Measurements from ENCODE around the gene DNAH8.
"Not testable (repeated sequence)": the region's sequence is repeated elsewhere in the genome, so short reads cannot be mapped to it uniquely, and the experiment has no call there.

The DNAH8 gene

GRCh38 chr6:38792356-38792755 lies 77.2 kb downstream of the DNAH8 start:
- TF ChIP-seq Cebpa-rat (IDR thresholded peaks at IDR 0.05) = no peak
- H3K36me3 ChIP-seq = no peaks in the 10 kb centered on the region
- H3K9me3 ChIP-seq = no peaks in the 10 kb centered on the region
- no peak overlapping the region for H3K4me3 ChIP-seq
- no peak overlapping the region for H3K9ac ChIP-seq
- H3K27ac ChIP-seq = no peak overlapping the region
- H3K27me3 ChIP-seq = no peaks in the 10 kb centered on the region
- no peaks in the 10 kb centered on the region for H3K4me1 ChIP-seq
- H4K20me1 ChIP-seq = no peaks in the 10 kb centered on the region
- H3K4me2 ChIP-seq = no peak overlapping the region

DNA sequence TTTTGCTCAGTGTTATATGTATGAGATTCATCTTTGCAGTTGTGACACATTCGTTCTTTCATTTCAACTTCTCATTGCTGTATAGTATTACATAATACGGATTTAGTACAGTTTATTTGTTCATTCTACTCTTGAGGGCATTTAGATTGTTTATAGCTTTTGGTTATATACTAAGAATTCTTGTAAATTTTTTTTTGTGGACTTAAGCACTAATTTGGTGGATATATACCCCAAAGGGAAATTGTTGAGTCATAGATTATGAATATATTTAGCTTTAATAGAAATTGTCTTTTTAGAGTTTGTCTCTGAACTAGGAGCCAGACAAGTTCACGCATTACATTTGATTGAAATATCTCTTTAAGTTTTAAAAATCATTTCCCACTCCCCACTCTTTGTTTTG lies 79.6 kb downstream of the DNAH8 start:
- H3K9me3 ChIP-seq = no peaks in the 10 kb centered on the region
- no peaks in the 10 kb centered on the region for H3K4me1 ChIP-seq
- H4K20me1 ChIP-seq = no peaks in the 10 kb centered on the region
- H3K9ac ChIP-seq = no peak overlapping the region
- no peak overlapping the region for H3K4me2 ChIP-seq
- no peaks in the 10 kb centered on the region for H3K27me3 ChIP-seq
- no peak overlapping the region for H3K4me3 ChIP-seq
- no peak for TF ChIP-seq Cebpa-rat (IDR thresholded peaks at IDR 0.05)
- H3K36me3 ChIP-seq = no peaks in the 10 kb centered on the region
- H3K27ac ChIP-seq = no peak overlapping the region

GRCh38 chr6:38796006-38796405 lies 80.9 kb downstream of the DNAH8 start:
- Histone ChIP-seq H3K27me3 (no peaks in the 10 kb centered on the region), H4K20me1 (no peaks in the 10 kb centered on the region), H3K27ac (no peak overlapping the region)

GRCh38 chr6:38796437-38796836 lies 81.3 kb downstream of the DNAH8 start:
- not testable (repeated sequence) for H3K9me3 ChIP-seq, H3K4me1 ChIP-seq, H3K27ac ChIP-seq, H3K36me3 ChIP-seq, H3K4me3 ChIP-seq, H3K27me3 ChIP-seq, H4K20me1 ChIP-seq, H3K4me2 ChIP-seq, H3K9ac ChIP-seq

More at GRCh38 chr6:38796006-38796405, 80.9 kb downstream of the DNAH8 start:
- Histone ChIP-seq H3K4me3 (no peak overlapping the region), H3K4me1 (no peaks in the 10 kb centered on the region), H3K36me3 (no peaks in the 10 kb centered on the region), H3K4me2 (no peak overlapping the region), H3K9me3 (no peaks in the 10 kb centered on the region), H3K9ac (no peak overlapping the region)
- no peak for TF ChIP-seq Cebpa-rat (IDR thresholded peaks at IDR 0.05)

DNA sequence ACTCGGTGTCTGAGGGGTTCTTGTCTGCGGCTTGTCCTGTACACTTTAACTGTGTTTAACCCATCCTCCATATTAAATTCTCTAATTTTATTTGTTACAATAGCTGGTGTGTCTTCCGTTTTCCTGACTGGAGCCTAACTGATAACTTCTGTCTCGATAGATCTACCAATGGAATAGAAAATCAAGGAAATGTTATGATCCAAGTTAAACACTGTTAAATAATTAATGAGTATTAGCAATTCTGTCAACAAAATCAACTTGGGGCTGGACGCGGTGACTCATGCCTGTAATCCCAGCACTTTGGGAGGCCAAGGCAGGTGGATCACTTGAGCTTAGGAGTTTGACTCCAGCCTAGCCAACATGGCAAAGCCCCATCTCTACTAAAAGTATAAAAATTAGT lies 81.7 kb downstream of the DNAH8 start:
- Histone ChIP-seq H3K27ac (no peak overlapping the region), H3K27me3 (no peaks in the 10 kb centered on the region), H3K36me3 (no peaks in the 10 kb centered on the region), H3K9me3 (no peaks in the 10 kb centered on the region), H4K20me1 (no peaks in the 10 kb centered on the region), H3K9ac (no peak overlapping the region), H3K4me1 (no peaks in the 10 kb centered on the region), H3K4me3 (no peak overlapping the region), H3K4me2 (no peak overlapping the region)
- no peak for TF ChIP-seq Cebpa-rat (IDR thresholded peaks at IDR 0.05)

DNA sequence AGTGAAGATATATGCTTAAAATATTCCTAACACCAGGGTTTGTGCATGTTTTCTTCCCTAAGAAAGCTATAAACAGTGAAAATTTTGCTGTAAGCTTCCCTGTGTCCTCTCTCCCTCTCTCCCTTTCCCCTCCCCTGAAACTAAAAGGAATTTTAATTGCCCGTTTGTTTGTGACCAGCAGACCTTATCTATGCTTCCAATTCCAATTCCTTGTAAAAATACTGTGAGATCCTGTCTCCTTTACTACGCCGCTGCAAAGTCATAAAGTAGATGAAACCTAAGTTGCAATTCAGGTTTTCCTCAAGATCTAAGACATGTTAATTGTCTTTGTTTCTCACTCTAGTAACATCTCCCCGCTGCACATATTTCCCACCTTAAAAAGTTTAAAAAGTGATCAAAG lies 82.3 kb downstream of the DNAH8 start:
- H3K9ac ChIP-seq = no peak overlapping the region
- no peaks in the 10 kb centered on the region for H3K27me3 ChIP-seq
- no peaks in the 10 kb centered on the region for H3K9me3 ChIP-seq
- no peaks in the 10 kb centered on the region for H3K4me1 ChIP-seq
- no peak for TF ChIP-seq Cebpa-rat (IDR thresholded peaks at IDR 0.05)
- no peaks in the 10 kb centered on the region for H3K36me3 ChIP-seq
- H3K4me2 ChIP-seq = no peak overlapping the region
- H4K20me1 ChIP-seq = no peaks in the 10 kb centered on the region
- H3K4me3 ChIP-seq = no peak overlapping the region
- H3K27ac ChIP-seq = no peak overlapping the region

DNA sequence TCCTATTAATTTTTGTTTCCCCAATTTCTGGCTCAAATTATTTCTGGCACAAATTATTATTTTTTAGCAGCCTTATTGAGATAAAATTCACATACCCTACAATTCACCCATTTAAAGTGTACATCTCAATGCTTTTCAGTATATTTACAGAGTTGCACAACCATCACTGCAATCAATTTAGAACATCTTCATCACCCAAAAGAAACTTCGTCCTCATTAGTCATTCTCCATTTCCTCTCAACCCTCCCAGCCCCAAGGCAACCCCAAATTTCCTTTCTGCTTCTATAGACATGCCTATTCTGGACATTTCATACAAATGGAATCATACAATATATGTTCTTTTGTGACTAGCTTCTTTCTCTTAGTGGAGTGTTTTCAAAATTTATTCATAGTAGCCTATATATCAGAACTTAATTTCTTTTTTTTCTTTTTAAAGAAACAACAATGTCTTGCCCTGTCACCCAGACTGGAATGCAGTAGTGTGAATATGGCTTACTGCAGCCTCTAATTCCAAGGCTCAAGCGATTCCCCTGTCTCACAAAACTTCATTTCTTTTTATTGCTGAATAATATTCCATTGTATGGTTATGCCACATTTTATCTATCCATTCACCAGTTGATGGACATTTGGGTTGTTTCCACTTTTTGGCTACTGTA lies 84.5 kb downstream of the DNAH8 start:
- TF ChIP-seq Cebpa-rat (IDR thresholded peaks at IDR 0.05) = no peak
- H3K4me3 ChIP-seq = no peak overlapping the region
- H3K4me2 ChIP-seq = no peak overlapping the region
- no peaks in the 10 kb centered on the region for H3K4me1 ChIP-seq
- no peak overlapping the region for H3K27ac ChIP-seq
- H3K27me3 ChIP-seq = no peaks in the 10 kb centered on the region
- no peak overlapping the region for H3K9ac ChIP-seq
- H3K36me3 ChIP-seq = no peaks in the 10 kb centered on the region
- H3K9me3 ChIP-seq = no peaks in the 10 kb centered on the region
- no peaks in the 10 kb centered on the region for H4K20me1 ChIP-seq

- Histone ChIP-seq H3K9ac (no peak overlapping the region), H3K4me3 (no peak overlapping the region), H3K36me3 (no peaks in the 10 kb centered on the region), H3K4me1 (no peaks in the 10 kb centered on the region), H3K4me2 (no peak overlapping the region), H3K27me3 (no peaks in the 10 kb centered on the region), H3K9me3 (no peaks in the 10 kb centered on the region), H3K27ac (no peak overlapping the region), H4K20me1 (no peaks in the 10 kb centered on the region)
- no peak for TF ChIP-seq Cebpa-rat (IDR thresholded peaks at IDR 0.05)
Measured at GRCh38 chr6:38801305-38801704, 86.2 kb downstream of the DNAH8 start.

DNA sequence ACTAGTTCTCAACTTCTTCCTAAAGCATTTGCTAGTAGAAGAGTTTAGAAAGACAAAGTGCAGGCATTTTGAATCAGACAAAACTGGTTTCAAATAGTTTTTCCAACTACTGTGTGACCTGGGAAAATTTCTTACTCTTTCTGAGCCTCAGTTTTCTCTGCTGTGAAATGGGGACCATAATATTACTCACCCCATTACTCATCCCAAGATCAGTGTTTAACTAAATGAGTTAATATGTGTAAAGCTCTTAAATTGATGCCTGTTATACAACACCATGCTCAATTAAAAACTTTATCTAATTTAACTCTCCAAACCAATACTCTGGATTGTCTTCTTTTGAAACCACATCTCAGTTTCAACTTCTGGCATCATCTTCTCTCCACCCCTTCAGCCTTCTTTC lies 87.4 kb downstream of the DNAH8 start:
- Histone ChIP-seq H3K4me1 (no peaks in the 10 kb centered on the region), H3K9ac (no peak overlapping the region), H3K36me3 (no peaks in the 10 kb centered on the region), H3K27me3 (no peaks in the 10 kb centered on the region), H4K20me1 (no peaks in the 10 kb centered on the region), H3K4me3 (no peak overlapping the region), H3K4me2 (no peak overlapping the region), H3K27ac (no peak overlapping the region), H3K9me3 (no peaks in the 10 kb centered on the region)
- TF ChIP-seq Cebpa-rat (IDR thresholded peaks at IDR 0.05) = no peak

GRCh38 chr6:38803129-38803528 lies 88.0 kb downstream of the DNAH8 start:
- Histone ChIP-seq H3K4me3 (no peak overlapping the region), H4K20me1 (no peaks in the 10 kb centered on the region), H3K27ac (no peak overlapping the region), H3K9me3 (no peaks in the 10 kb centered on the region), H3K9ac (no peak overlapping the region), H3K36me3 (no peaks in the 10 kb centered on the region), H3K4me2 (no peak overlapping the region), H3K27me3 (no peaks in the 10 kb centered on the region), H3K4me1 (no peaks in the 10 kb centered on the region)
- TF ChIP-seq Cebpa-rat (IDR thresholded peaks at IDR 0.05) = no peak

GRCh38 chr6:38804358-38804757 lies 89.2 kb downstream of the DNAH8 start:
- Histone ChIP-seq H3K36me3 (no peaks in the 10 kb centered on the region), H3K27me3 (no peaks in the 10 kb centered on the region), H3K4me2 (no peak overlapping the region), H3K4me3 (no peak overlapping the region), H3K4me1 (no peaks in the 10 kb centered on the region), H3K9me3 (no peaks in the 10 kb centered on the region), H3K27ac (no peak overlapping the region), H3K9ac (no peak overlapping the region), H4K20me1 (no peaks in the 10 kb centered on the region)
- no peak for TF ChIP-seq Cebpa-rat (IDR thresholded peaks at IDR 0.05)

Measured in BLaER1 (cell line).